Spleen (tissue), 7 donors: Measurements from ENCODE around the gene DDX21.

Experiments used
- POLR2A ChIP-seq, 3 donors: fragments of 450-650 bp; IDR thresholded peaks; one replicate each; pipeline ENCODE4 v1.5.1; 2017; ENCODE audit warnings: antibody characterized with exemption in 3 of 3, mild to moderate bottlenecking in 1 of 3
- POLR2AphosphoS5 ChIP-seq, 3 donors: sonication (generic); formaldehyde crosslinking; IDR thresholded peaks; one replicate each; pipeline ENCODE4 v1.5.1; 2017; ENCODE audit warnings: antibody characterized with exemption in 3 of 3
- TF ChIP-seq, protein P1 (sequence below), 11 experiments: fragments of 200-600 bp in 7 of 11; fragments of 450-650 bp in 4 of 11; sonication (generic) in 4 of 11; IDR thresholded peaks in 8 of 11; conservative IDR thresholded peaks in 3 of 11; 1 replicate in 7 of 11; 2 replicates in 4 of 11; pipeline versions ENCODE4 v1.4.0 to v1.8.0; 2016 to 2021; ENCODE audit warnings: antibody characterized with exemption in 11 of 11, inconsistent platforms in 4 of 11, mild to moderate bottlenecking in 1 of 11
- donor health status: DM: no; HTN: no; CAD: no; lungs with moderate emphysema.
- donor health status: DM: no; HTN: no; CAD: no.
- donor health status: DM: no; HTN: no; CAD: no.

GRCh38 chr10:68989317-68989990 lies 33.5 kb downstream of the DDX21 start:
- TF ChIP-seq, protein P1, sequence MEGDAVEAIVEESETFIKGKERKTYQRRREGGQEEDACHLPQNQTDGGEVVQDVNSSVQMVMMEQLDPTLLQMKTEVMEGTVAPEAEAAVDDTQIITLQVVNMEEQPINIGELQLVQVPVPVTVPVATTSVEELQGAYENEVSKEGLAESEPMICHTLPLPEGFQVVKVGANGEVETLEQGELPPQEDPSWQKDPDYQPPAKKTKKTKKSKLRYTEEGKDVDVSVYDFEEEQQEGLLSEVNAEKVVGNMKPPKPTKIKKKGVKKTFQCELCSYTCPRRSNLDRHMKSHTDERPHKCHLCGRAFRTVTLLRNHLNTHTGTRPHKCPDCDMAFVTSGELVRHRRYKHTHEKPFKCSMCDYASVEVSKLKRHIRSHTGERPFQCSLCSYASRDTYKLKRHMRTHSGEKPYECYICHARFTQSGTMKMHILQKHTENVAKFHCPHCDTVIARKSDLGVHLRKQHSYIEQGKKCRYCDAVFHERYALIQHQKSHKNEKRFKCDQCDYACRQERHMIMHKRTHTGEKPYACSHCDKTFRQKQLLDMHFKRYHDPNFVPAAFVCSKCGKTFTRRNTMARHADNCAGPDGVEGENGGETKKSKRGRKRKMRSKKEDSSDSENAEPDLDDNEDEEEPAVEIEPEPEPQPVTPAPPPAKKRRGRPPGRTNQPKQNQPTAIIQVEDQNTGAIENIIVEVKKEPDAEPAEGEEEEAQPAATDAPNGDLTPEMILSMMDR (IDR thresholded peaks at IDR 0.05 in 8 of 11, conservative IDR thresholded peaks at IDR 0.05 in 3 of 11) = no peak
- no peak for TF ChIP-seq POLR2A (IDR thresholded peaks at IDR 0.05)
- TF ChIP-seq POLR2AphosphoS5 (IDR thresholded peaks at IDR 0.05) = no peak
